D721Med (cell line): ENCODE data around the gene ZFYVE28.

ENCODE experiments used
- DNase-seq: peaks from one replicate; pipeline ENCODE4 v3.0.0; 2011; ENCODE audit warnings: low spot score; ENCODE audit not compliant: insufficient read length
- FAIRE-seq: peaks from 2 replicates; lab custom pipeline; 2011; peaks lifted over from hg19 to GRCh38; lab: Jason Lieb, UNC
- TF ChIP-seq, protein P1 (sequence below): IDR thresholded peaks from 2 replicates; pipeline ENCODE4 v1.5.1; 2012; ENCODE audit warnings: mild to moderate bottlenecking, control low read depth; ENCODE audit not compliant: insufficient read depth; ENCODE audit errors: missing control alignments

The ZFYVE28 gene

DNA sequence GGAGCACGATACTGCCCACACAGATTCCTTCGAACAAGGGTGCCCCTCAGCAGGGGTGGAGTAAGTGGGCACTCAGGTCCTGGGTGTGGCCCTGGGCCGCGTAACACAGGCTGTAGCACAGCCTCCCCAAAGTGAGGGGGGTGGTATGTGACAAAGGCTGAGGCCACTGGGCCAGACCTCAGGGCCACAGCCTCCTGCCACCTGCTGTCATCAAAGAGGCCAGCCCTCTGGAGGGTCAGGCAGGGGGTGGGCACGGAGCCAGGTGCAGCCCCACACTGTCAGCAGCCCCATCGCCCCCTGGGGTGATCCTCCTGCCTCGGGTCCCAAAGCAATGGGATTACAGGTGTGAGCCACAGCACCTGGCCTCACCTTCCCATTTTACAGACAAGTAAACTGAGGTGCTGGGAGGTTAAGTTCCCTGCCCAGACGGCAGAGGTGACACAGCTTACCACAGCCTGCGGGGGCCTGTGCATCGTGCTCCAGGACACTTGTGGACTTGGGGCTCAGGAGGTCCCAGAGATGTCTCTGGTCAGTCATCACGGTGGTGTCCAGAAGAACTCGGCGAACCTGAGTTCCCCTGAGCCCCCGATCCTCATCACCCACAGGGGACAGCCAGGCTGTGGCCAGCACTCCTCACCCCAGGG lies 129.0 kb downstream of the ZFYVE28 start:
- FAIRE-seq = no peak
- TF ChIP-seq, protein P1, sequence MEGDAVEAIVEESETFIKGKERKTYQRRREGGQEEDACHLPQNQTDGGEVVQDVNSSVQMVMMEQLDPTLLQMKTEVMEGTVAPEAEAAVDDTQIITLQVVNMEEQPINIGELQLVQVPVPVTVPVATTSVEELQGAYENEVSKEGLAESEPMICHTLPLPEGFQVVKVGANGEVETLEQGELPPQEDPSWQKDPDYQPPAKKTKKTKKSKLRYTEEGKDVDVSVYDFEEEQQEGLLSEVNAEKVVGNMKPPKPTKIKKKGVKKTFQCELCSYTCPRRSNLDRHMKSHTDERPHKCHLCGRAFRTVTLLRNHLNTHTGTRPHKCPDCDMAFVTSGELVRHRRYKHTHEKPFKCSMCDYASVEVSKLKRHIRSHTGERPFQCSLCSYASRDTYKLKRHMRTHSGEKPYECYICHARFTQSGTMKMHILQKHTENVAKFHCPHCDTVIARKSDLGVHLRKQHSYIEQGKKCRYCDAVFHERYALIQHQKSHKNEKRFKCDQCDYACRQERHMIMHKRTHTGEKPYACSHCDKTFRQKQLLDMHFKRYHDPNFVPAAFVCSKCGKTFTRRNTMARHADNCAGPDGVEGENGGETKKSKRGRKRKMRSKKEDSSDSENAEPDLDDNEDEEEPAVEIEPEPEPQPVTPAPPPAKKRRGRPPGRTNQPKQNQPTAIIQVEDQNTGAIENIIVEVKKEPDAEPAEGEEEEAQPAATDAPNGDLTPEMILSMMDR = no peak
- no peak for DNase-seq

- TF ChIP-seq, protein P1 = no peak
- no peak for DNase-seq
- FAIRE-seq = no peak
These were observed 130.3 kb downstream of the ZFYVE28 start for GRCh38 chr4:2288051-2288541.

DNA sequence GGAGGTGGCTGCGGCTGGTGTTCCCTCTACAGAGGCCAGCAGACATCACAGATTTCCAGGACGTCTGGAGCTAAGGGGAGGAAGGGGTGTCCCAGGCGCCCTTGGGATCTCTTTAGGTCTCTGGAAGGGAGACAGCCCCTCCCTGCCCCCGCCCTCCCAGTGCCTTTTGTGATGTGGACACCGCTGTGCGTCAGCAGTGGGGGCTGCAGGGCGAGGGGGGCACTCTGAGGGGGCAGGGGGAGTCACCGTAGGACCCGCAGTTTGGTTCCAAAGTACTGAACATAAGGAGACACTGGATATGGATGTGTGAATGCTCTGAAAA lies 130.9 kb downstream of the ZFYVE28 start:
- TF ChIP-seq, protein P1 = no peak
- no peak for FAIRE-seq

GRCh38 chr4:2286904-2287593 lies 131.4 kb downstream of the ZFYVE28 start:
- no peak for DNase-seq
- no peak for FAIRE-seq
- TF ChIP-seq, protein P1 = no peak

More for the DNA sequence above, 130.9 kb downstream of the ZFYVE28 start:
- DNase-seq = no peak

- TF ChIP-seq, protein P1 = no peak
- no peak for DNase-seq
- FAIRE-seq = no peak
These were observed 132.6 kb downstream of the ZFYVE28 start for GRCh38 chr4:2285613-2286381.

GRCh38 chr4:2284934-2285612 lies 133.4 kb downstream of the ZFYVE28 start:
- TF ChIP-seq, protein P1 = no peak
- DNase-seq = no peak
- no peak for FAIRE-seq
